T-helper 2 cell (primary cell): ENCODE results near the gene ZG16B.

Source experiments
- DNase-seq, 5 experiments: peaks; one replicate each; pipeline versions ENCODE4 v3.0.0 to v3.0.0-alpha.2; 2012 to 2022
- total RNA-seq, 2 donors: gene quantifications; one replicate each; lab custom pipeline; 2026; lab: John Stamatoyannopoulos, UW

Gene ZG16B
- total RNA-seq, result 0 to 0.47 reads per million in 2 donors

- DNase-seq, result peak in 1 of 5 experiments; percentile 26
Measured at GRCh38 chr16:2829501-2830354, at the start of gene ZG16B. ZG16B (plus strand) TSS chr16:2830303; CDS start chr16:2830442, 139 bp downstream.

GRCh38 chr16:2782583-2783351 lies 47.3 kb upstream of the ZG16B start:
- no peak for DNase-seq

GRCh38 chr16:2783581-2784357 lies 46.3 kb upstream of the ZG16B start:
- no peak for DNase-seq

GRCh38 chr16:2784358-2785100 lies 45.6 kb upstream of the ZG16B start:
- no peak for DNase-seq

- DNase-seq, result peak in 1 of 5 experiments; percentile 31
Measured at GRCh38 chr16:2785101-2785991, 44.8 kb upstream of the ZG16B start.

GRCh38 chr16:2786061-2786825 lies 43.9 kb upstream of the ZG16B start:
- DNase-seq, result no peak

GRCh38 chr16:2786826-2787151 lies 43.3 kb upstream of the ZG16B start:
- no peak for DNase-seq

- no peak for DNase-seq
Measured at GRCh38 chr16:2787406-2787805, 42.7 kb upstream of the ZG16B start, which contains the start of gene PRSS33. PRSS33 (minus strand) TSS chr16:2787560; CDS start chr16:2786547, 1,013 bp downstream.

GRCh38 chr16:2787961-2788360 lies 42.1 kb upstream of the ZG16B start:
- DNase-seq, result no peak

- no peak for DNase-seq
Measured at GRCh38 chr16:2790631-2791030, 39.5 kb upstream of the ZG16B start.

GRCh38 chr16:2791174-2791573 lies 38.9 kb upstream of the ZG16B start:
- DNase-seq, result no peak

GRCh38 chr16:2792940-2793339 lies 37.2 kb upstream of the ZG16B start:
- DNase-seq, result no peak

GRCh38 chr16:2795395-2796143 lies 34.5 kb upstream of the ZG16B start:
- no peak for DNase-seq

- DNase-seq, result no peak
Measured at GRCh38 chr16:2798723-2799204, 31.3 kb upstream of the ZG16B start.

- no peak for DNase-seq
Measured at GRCh38 chr16:2799205-2799858, 30.8 kb upstream of the ZG16B start.

GRCh38 chr16:2799859-2800226 lies 30.3 kb upstream of the ZG16B start:
- no peak for DNase-seq

- DNase-seq, result no peak
Measured at GRCh38 chr16:2803545-2804195, 26.4 kb upstream of the ZG16B start.

GRCh38 chr16:2804728-2805127 lies 25.4 kb upstream of the ZG16B start:
- no peak for DNase-seq
